HG03457 (cell line): ENCODE results near the gene KIFC1.
A peak's percentile ranks its signal among the peaks of the same experiment; 100 is the strongest.

Source experiments
- ATAC-seq: cut with Tn5 transposase; IDR thresholded peaks from one replicate; pipeline ENCODE4 v1.9.1; 2021; ENCODE audit warnings: moderate number of reproducible peaks; ENCODE audit not compliant: unreplicated experiment

KIFC1 gene

GRCh38 chr6:33439956-33440648 is 48.5 kb downstream of the KIFC1 start:
- no peak for ATAC-seq

- no peak for ATAC-seq
Observed at GRCh38 chr6:33440649-33441309, 49.2 kb downstream of the KIFC1 start.

GRCh38 chr6:33441457-33441856 is 49.8 kb downstream of the KIFC1 start:
- ATAC-seq: no peak

- ATAC-seq: no peak
Observed at GRCh38 chr6:33442283-33442682, 50.7 kb downstream of the KIFC1 start.

DNA sequence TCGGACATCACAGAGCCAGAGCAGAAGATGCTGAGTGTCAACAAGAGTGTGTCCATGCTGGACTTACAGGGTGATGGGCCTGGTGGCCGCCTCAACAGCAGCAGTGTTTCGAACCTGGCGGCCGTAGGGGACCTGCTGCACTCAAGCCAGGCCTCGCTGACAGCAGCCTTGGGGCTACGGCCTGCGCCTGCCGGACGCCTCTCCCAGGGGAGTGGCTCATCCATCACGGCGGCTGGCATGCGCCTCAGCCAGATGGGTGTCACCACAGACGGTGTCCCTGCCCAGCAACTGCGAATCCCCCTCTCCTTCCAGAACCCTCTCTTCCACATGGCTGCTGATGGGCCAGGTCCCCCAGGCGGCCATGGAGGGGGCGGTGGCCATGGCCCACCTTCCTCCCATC is 51.4 kb downstream of the KIFC1 start:
- no peak for ATAC-seq

- no peak for ATAC-seq
Observed at GRCh38 chr6:33443619-33444504, 52.2 kb downstream of the KIFC1 start.

- no peak for ATAC-seq
Observed at GRCh38 chr6:33445119-33445603, 53.5 kb downstream of the KIFC1 start.

DNA sequence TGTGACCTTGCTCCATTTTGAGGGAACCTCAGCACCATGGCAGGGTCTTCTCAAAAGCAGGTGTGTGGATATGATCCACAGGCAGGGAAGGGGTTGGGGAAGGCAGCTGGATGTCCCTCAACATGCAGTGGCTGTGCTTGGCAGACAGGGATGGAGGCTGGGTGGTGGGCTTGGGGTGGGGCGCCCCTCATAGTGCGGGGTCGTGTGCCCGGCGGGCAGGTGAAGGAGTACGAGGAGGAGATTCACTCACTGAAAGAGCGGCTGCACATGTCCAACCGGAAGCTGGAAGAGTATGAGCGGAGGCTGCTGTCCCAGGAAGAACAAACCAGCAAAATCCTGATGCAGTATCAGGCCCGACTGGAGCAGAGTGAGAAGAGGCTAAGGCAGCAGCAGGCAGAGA is 54.7 kb downstream of the KIFC1 start:
- ATAC-seq: no peak

GRCh38 chr6:33450434-33450833 is 58.8 kb downstream of the KIFC1 start:
- ATAC-seq: no peak

DNA sequence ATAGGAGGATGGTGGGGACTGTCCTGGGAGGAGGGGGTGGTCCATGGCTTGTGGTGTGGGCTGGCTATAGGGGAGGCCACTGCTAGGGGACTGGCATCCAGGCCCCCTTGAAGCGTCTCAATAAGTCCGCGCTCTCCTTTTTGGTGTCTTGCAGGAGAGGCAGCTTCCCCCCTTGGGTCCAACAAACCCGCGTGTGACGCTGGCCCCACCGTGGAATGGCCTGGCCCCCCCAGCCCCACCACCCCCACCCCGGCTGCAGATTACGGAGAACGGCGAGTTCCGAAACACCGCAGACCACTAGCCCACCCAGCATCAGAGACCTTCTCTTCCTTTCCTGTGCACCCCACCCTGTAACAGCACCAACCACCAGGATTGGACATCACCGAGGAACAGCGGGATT is 60.0 kb downstream of the KIFC1 start:
- no peak for ATAC-seq

- no peak for ATAC-seq
Observed at GRCh38 chr6:33452496-33452895, 60.9 kb downstream of the KIFC1 start.

GRCh38 chr6:33453393-33454008 is 61.9 kb downstream of the KIFC1 start:
- no peak for ATAC-seq

- peak; percentile 89 for ATAC-seq
Observed at GRCh38 chr6:33454009-33454946, 62.7 kb downstream of the KIFC1 start, which contains the start of gene ZBTB9. ZBTB9 (plus strand) TSS chr6:33454576; CDS start chr6:33455101, 525 bp downstream.

- no peak for ATAC-seq
Observed at GRCh38 chr6:33455051-33455450, 63.4 kb downstream of the KIFC1 start.

DNA sequence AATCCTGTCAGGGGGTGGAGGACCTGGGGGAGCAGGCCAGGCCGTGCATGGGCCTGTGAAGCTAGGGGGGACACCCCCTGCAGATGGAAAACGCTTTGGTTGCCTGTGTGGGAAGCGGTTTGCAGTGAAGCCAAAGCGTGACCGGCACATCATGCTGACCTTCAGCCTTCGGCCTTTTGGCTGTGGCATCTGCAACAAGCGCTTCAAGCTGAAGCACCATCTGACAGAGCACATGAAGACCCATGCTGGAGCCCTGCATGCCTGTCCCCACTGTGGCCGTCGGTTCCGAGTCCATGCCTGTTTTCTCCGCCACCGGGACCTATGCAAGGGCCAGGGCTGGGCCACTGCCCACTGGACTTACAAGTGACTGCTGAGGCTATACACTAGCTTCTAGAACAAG is 64.5 kb downstream of the KIFC1 start:
- no peak for ATAC-seq

DNA sequence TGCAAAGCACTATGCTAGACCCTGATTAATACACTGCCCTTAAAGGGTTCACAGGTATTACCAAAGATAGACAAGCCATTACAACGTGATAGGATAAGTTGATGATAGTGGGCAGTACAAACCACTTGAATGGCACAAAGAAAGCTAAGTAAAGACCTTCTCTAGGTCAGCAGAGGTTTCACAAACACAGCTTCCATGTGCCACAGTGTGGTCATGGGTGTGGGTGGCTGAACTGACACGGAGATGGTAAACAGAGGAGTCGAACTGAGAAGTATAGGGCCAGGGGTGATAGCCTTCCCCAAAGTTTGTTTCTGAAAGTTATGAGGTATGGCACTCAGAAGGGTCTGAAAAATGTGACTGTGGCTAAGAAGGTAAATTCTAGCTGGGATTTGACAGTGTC is 67.1 kb downstream of the KIFC1 start:
- no peak for ATAC-seq

DNA sequence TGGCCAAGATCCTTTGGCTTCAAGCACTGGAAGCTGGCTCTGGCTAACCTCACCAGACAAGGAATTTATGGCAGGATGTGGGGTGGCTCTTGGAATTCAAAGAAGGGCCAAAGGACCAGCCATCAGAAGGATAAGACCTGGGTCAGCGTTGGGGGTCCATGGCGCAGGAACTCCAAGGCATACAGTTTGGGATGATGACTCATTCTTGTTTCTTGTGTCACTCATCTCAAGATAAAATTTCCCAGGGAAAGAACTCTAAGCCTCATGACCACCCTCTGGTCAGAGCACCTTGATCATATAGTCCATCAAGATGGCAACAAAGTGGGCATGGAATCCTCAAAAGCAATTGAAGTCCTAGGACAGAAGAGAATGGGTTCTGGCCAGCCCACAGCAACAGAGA is 67.6 kb downstream of the KIFC1 start:
- no peak for ATAC-seq
